Activated CD4-positive, alpha-beta T cell treated with anti-CD3 and anti-CD28 coated beads for 36 hours (primary cell): ENCODE data around the gene COQ3. TPM values are rescaled to one million over a fixed set of nuclear protein-coding genes. Genes with fewer than 3 reads are reported as not detected.
"Not testable (repeated sequence)": the region's sequence is repeated elsewhere in the genome, so short reads cannot be mapped to it uniquely, and the experiment has no call there.

Source experiments
- ATAC-seq: fragments of 200-7000 bp; cut with Tn5 transposase; one replicate; pipeline ENCODE4 v1.10.0; 2021; ENCODE audit warnings: mild to moderate bottlenecking, moderate library complexity
- CTCF ChIA-PET: fragments of 350-600 bp; sonication (Branson Sonifier 250); formaldehyde crosslinking; loops from one replicate; lab custom pipeline; 2021; ENCODE audit warnings: antibody characterized with exemption; lab: Charles Lee
- POLR2A ChIA-PET: fragments of 350-600 bp; sonication (Branson Sonifier 250); formaldehyde crosslinking; loops from one replicate; lab custom pipeline; 2021; ENCODE audit warnings: antibody characterized with exemption, inconsistent platforms; lab: Charles Lee
- DNase-seq: peaks from one replicate; pipeline ENCODE4 v3.0.0-alpha.2; 2020
- H3K27ac Mint-ChIP-seq: one replicate; pipeline ENCODE4 v1.8.0; 2021; ENCODE audit warnings: mixed read lengths
- H3K27me3 Mint-ChIP-seq: one replicate; pipeline ENCODE4 v1.8.0; 2021; ENCODE audit warnings: mixed read lengths
- H3K36me3 Mint-ChIP-seq: one replicate; pipeline ENCODE4 v1.8.0; 2021; ENCODE audit warnings: low read depth, mixed read lengths
- H3K4me1 Mint-ChIP-seq: one replicate; pipeline ENCODE4 v1.8.0; 2021; ENCODE audit warnings: mixed read lengths
- H3K4me3 Mint-ChIP-seq: one replicate; pipeline ENCODE4 v1.8.0; 2021; ENCODE audit warnings: mild to moderate bottlenecking, moderate library complexity, mixed read lengths
- H3K9me3 Mint-ChIP-seq: one replicate; pipeline ENCODE4 v1.8.0; 2021; ENCODE audit warnings: low read depth, mixed read lengths
- intact Hi-C, 2 experiments: fragments of 100-400 bp; cut with DNase I in 1 of 2; cut with micrococcal nuclease in 1 of 2; formaldehyde crosslinking; loops; one replicate each; pipeline versions ENCODE4 v1.14.2 to v1.15.1; 2022 to 2024; cut with DNase I, micrococcal nuclease
- total RNA-seq, 2 experiments: library from RNA; stranded (reverse); gene quantifications; one replicate each; pipeline ENCODE4 v1.2.3, GENCODE V29; 2021

COQ3 gene
- total RNA-seq, 2 experiments from 2014 or later, result 13.5 to 23.4 TPM

DNA sequence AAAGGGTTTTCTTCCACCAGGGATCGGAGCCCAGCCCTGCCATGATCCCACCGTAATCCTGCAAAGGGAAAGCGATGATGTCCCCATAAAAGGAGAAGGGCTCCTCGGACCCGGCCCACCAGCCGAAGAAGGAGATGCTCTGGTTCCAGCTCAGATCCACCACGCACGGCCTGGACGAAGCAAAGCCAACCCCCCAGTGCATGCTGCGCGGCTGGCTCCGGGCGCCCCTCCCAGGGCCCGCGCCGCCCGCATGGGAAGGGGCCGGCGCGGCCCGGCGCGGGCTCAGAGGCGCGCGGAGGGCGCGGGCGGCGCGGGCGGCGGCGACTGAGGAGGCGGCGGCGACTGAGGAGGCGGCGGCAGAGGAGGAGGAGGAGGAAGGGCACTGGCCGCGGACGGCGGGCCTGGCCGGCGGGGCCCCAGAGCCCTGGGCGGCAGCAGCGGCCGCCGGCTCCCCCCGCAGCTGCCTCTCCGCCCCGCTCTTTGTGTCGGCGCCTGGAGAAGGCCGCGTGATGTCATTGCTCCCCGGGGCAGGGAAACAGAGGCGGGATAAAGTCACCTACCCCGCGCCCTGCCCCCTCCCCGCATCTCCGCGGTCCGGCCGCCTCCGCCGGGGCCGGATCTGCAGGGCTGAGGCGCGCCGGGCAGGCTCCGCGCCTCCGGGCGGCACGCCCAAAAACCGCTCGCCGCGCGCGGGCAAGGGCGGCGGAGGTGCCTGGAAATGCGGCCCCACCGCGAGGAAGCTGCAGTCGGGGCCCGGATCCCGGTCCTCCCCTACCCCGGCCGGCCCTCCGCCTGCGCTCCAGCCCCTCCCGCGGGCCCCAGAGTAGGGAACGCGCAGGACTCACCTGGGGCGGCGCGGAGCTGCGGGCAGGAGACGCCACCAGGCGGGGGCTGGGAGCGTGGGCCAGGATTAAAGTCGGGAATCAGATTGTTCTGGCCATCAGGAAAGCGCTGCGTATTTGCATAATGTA lies 44.5 kb downstream of the COQ3 start, which contains the start of gene FAXC:
Gene FAXC (minus strand): TSS at position 504 of the 971 bp plus-strand sequence. CDS start 302 bp downstream, at position 202.
- DNase-seq, result peak; percentile 23
- Mint-ChIP-seq H3K4me1 (peaks cover 2% of the 10 kb centered on the region), H3K27ac (no peak within 1 kb of the TSS), H3K36me3 (no peaks in the 10 kb centered on the region), H3K9me3 (no peaks in the 10 kb centered on the region), H3K4me3 (peak within 1 kb of the TSS; percentile 26), H3K27me3 (peaks cover 53% of the 10 kb centered on the region)
- ChIA-PET POLR2A (no interaction called here), CTCF (interaction anchor here (0.7 to 1.8 kb wide), 2 partner anchors 19 to 44 kb away, joined by 4 to 10 read pairs; no protein-coding TSS in a partner anchor)
- intact Hi-C loops, result no loop called here
- ATAC-seq, result peak; percentile 40

DNA sequence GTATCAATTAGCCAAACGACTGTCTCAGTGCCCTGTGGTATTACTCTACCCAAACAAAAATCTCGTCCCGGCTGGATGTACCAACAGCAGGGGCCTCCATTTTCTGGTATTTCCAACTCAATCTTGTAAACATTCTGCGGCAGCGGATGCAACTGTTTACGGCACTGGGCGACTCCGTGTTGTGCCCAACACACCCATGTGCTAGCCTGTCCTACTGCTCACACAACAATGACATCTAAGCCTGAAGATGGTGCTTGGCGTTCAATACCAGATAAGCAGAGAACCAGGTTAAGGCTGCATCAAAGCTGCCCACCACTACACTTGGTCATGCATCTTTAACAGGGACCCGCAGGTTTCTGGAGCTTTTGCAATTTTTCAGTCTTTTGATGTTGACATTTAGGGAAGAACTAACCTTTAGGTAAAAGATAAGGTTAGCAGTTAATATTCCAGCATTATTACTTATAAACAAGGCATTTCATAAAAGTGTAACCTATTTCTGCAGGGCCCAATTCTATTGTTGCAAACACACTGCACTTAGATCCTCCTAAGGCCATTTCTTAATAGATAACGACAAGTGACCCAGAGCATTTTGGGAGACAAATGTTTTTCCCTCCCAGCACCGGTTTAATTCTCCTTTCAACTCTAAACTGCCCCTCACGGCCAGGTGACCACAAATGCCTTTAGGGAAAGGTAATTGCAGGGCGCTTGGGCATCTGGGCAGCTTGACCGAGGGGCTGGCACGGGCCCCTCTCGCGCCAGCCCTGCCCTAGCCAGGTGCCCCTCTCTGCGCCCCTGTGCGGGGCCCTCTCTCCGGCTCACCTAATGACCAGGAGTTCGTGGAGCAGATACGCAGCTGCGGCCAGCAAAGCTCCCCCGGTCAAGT lies 45.5 kb downstream of the COQ3 start:
- ChIA-PET CTCF (interaction anchor here (1.8 kb wide), 1 partner anchor 18 kb away, joined by 10 read pairs; no protein-coding TSS in a partner anchor), POLR2A (no interaction called here)

DNA sequence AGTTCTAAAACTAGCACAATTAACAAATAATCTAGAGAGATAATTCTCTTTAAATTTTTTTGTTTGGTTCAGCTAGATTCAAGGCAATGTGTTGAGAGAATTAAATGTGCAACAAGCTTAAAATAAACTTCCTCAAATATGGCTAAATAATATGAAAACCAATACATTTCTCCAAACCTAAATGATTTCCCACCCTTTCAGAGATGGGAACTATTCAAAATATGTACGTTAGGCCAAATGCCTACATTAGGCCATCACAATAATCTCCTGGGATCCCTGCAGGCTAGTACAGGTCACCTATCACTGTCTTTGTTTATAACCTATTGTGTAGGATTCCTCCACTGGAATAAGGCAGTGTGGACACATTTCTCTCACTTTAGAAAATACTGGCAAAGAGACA lies 46.2 kb downstream of the COQ3 start:
- CTCF ChIA-PET, result interaction anchor here (0.6 to 1.8 kb wide), 6 partner anchors 10 to 126 kb away, joined by 3 to 10 read pairs (median 4); no protein-coding TSS in a partner anchor
- Mint-ChIP-seq H3K27me3 (peaks cover 48% of the 10 kb centered on the region), H3K4me3 (no peak overlapping the region), H3K9me3 (no peaks in the 10 kb centered on the region), H3K36me3 (no peaks in the 10 kb centered on the region), H3K27ac (no peak overlapping the region), H3K4me1 (peaks cover 5% of the 10 kb centered on the region)
- ATAC-seq (no peak), DNase-seq (no peak)
- intact Hi-C loops, result no loop called here
- POLR2A ChIA-PET, result interaction anchor here (0.7 kb wide), 1 partner anchor 17 kb away, joined by 8 read pairs; no protein-coding TSS in a partner anchor

More for the DNA sequence above, 45.5 kb downstream of the COQ3 start:
- H3K9me3 Mint-ChIP-seq, result no peaks in the 10 kb centered on the region
- intact Hi-C loops, result no loop called here
- H3K36me3 Mint-ChIP-seq, result no peaks in the 10 kb centered on the region
- peaks cover 55% of the 10 kb centered on the region for H3K27me3 Mint-ChIP-seq
- peak overlapping the region; percentile 26 for H3K4me3 Mint-ChIP-seq
- H3K27ac Mint-ChIP-seq, result no peak overlapping the region
- H3K4me1 Mint-ChIP-seq, result peaks cover 5% of the 10 kb centered on the region
- DNase-seq (no peak), ATAC-seq (no peak)

DNA sequence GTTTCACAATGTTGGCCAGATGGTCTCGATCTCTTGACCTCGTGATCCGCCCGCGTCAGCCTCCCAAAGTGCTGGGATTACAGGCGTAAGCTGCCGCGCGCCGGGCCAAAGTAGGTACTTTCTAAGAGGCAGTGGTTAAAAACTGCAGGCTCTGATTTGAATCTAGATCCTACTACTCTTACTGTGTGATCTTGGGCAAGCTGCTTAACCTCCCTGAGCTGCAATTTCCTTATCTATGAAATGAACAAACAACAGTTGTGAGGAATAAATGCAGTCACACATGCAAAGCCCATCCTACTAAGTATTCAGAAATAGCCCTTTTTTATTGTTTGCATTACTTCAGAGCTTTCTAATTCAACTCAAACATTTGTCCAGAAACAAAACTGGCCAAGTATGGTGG lies 47.4 kb downstream of the COQ3 start:
- Mint-ChIP-seq H3K27ac (no peak overlapping the region), H3K4me3 (no peak overlapping the region), H3K27me3 (peaks cover 49% of the 10 kb centered on the region), H3K9me3 (no peaks in the 10 kb centered on the region), H3K36me3 (no peaks in the 10 kb centered on the region), H3K4me1 (peaks cover 5% of the 10 kb centered on the region)
- DNase-seq, result no peak
- intact Hi-C loops, result no loop called here
- CTCF ChIA-PET, result interaction anchor here (0.6 to 1.3 kb wide), 2 partner anchors 9 to 160 kb away, joined by 4 to 5 read pairs; no protein-coding TSS in a partner anchor
- POLR2A ChIA-PET, result interaction anchor here (0.6 kb wide), 1 partner anchor 19 kb away, joined by 6 read pairs; no protein-coding TSS in a partner anchor
- ATAC-seq, result no peak

DNA sequence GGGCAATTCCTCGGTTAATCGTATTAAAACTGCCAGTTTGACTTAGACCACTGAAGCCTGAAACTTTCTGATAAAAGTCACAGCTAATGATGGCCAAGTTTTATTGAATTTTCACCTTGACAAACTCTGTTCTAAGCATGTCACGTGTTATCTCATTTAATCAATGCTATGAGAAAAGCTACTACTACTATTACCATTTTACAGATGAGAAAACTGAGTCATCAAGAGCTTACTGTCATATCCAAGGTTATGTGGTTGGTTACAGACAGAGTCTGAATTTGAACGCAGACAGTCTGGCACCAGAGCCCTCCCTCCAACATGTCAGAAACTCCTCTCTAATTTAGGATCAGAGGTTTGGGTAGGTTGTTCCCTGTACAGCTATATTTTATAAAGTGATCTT lies 48.8 kb downstream of the COQ3 start:
- H3K9me3 Mint-ChIP-seq, result no peaks in the 10 kb centered on the region
- H3K27ac Mint-ChIP-seq, result no peak overlapping the region
- H3K4me3 Mint-ChIP-seq, result no peak overlapping the region
- ATAC-seq (peak; percentile 40), DNase-seq (no peak)
- CTCF ChIA-PET, result interaction anchor here (0.8 to 1.3 kb wide), 3 partner anchors 8 to 81 kb away, joined by 4 to 6 read pairs (median 4); no protein-coding TSS in a partner anchor
- H3K27me3 Mint-ChIP-seq, result peaks cover 37% of the 10 kb centered on the region
- no peaks in the 10 kb centered on the region for H3K36me3 Mint-ChIP-seq
- intact Hi-C loops, result no loop called here
- POLR2A ChIA-PET, result no interaction called here
- peaks cover 4% of the 10 kb centered on the region for H3K4me1 Mint-ChIP-seq

DNA sequence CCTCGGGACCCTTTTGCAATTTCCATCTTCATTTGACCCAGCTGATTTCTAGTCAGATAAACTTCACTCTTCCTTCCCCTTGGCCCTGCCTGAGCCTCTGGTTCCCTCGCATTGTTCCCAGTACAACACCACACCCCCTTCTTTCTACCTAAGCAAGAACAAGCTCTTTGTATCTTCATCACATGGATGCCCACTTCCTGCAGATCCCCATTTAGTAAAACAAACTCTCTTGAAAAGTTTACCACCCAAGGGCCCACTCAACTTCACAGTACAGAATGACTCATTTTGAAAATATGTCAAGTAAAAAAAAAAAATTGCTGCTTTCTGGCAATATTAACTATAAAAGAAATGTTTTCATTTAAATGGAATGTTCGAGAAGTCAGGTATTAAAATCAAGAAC lies 49.7 kb downstream of the COQ3 start:
- ChIA-PET POLR2A (interaction anchor here (0.6 kb wide), 1 partner anchor 51 kb away, joined by 3 read pairs; no protein-coding TSS in a partner anchor), CTCF (interaction anchor here (0.6 to 0.7 kb wide), 2 partner anchors 30 to 57 kb away, joined by 3 read pairs; no protein-coding TSS in a partner anchor)
- ATAC-seq (no peak), DNase-seq (no peak)
- intact Hi-C loops, result no loop called here
- H3K27ac Mint-ChIP-seq, result no peak overlapping the region
- H3K27me3 Mint-ChIP-seq, result peaks cover 38% of the 10 kb centered on the region
- no peaks in the 10 kb centered on the region for H3K36me3 Mint-ChIP-seq
- H3K4me1 Mint-ChIP-seq, result peaks cover 3% of the 10 kb centered on the region
- no peaks in the 10 kb centered on the region for H3K9me3 Mint-ChIP-seq
- no peak overlapping the region for H3K4me3 Mint-ChIP-seq

- no peak for DNase-seq
- H3K27ac Mint-ChIP-seq, result no peak overlapping the region
- CTCF ChIA-PET, result interaction anchor here (0.9 to 1.7 kb wide), 2 partner anchors 11 to 29 kb away, joined by 3 to 11 read pairs; no protein-coding TSS in a partner anchor
- H3K27me3 Mint-ChIP-seq, result peaks cover 30% of the 10 kb centered on the region
- ATAC-seq, result no peak
- POLR2A ChIA-PET, result no interaction called here
- H3K4me3 Mint-ChIP-seq, result no peak overlapping the region
- H3K4me1 Mint-ChIP-seq, result peaks cover 3% of the 10 kb centered on the region
- no peaks in the 10 kb centered on the region for H3K36me3 Mint-ChIP-seq
- no peaks in the 10 kb centered on the region for H3K9me3 Mint-ChIP-seq
- intact Hi-C loops, result no loop called here
These were observed 52.0 kb downstream of the COQ3 start for GRCh38 chr6:99341862-99342455.

DNA sequence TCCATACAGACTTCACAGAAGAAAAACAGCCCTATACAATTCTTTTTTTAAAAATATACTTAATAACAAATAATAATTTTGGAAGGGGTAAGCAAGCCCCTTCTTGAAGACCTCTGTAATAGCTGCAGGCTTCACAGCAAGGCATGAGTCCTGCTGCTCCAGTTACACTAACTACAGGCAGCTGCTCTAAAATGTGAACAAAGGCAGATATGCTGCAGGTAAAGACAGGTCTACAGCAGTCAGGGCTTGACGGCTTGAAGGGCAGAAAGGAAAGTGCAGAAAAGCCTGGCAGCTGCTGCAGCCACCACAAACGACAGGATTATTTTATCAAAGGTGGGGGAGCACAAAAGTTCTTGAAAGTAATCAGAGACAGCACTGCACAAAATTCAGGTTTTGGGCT lies 55.8 kb downstream of the COQ3 start:
- CTCF ChIA-PET, result interaction anchor here (1.4 to 1.8 kb wide), 2 partner anchors 8 to 9 kb away, joined by 5 to 6 read pairs; no protein-coding TSS in a partner anchor
- no peaks in the 10 kb centered on the region for H3K36me3 Mint-ChIP-seq
- H3K9me3 Mint-ChIP-seq, result no peaks in the 10 kb centered on the region
- intact Hi-C loops, result no loop called here
- ATAC-seq (no peak), DNase-seq (no peak)
- no peaks in the 10 kb centered on the region for H3K4me1 Mint-ChIP-seq
- peaks cover 19% of the 10 kb centered on the region for H3K27me3 Mint-ChIP-seq
- POLR2A ChIA-PET, result no interaction called here
- no peak overlapping the region for H3K27ac Mint-ChIP-seq
- H3K4me3 Mint-ChIP-seq, result no peak overlapping the region

- H3K27ac Mint-ChIP-seq, intact Hi-C loops, H3K9me3 Mint-ChIP-seq, H3K36me3 Mint-ChIP-seq, H3K4me3 Mint-ChIP-seq, POLR2A ChIA-PET, DNase-seq, ATAC-seq, H3K4me1 Mint-ChIP-seq: not testable (repeated sequence)
- CTCF ChIA-PET, result interaction anchor here (1.0 to 1.1 kb wide), 2 partner anchors 11 to 58 kb away, joined by 3 to 4 read pairs; no protein-coding TSS in a partner anchor
- peaks cover 16% of the 10 kb centered on the region for H3K27me3 Mint-ChIP-seq
These were observed 58.7 kb downstream of the COQ3 start for GRCh38 chr6:99335298-99335697.

DNA sequence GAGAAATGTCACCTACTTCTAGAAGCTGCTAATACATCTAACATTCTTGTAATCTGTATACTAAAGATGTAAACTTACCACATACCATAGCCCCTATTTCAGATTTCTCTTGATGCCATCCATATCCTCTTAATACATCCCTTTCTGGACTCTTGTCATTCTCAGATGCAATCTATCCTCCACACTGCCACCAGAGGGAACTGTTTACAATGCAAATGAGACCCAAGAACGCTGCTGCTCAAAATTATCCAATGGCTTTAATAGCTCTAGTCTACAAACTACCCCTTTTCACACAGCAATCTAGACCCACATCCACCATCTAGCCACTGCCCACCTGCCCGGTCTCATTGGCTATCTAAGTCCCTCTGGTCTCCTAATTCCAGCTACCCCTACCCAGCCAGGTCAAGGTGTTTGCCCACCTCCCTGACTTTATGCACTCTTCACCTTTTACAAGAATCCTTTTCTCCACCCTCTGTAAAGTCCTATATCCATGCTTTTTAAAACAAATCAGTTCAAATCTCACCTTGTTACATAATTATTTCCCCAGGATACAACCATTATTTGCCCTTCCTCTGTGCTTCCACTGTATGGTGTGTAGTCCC lies 59.4 kb downstream of the COQ3 start:
- peaks cover 15% of the 10 kb centered on the region for H3K27me3 Mint-ChIP-seq
- no peaks in the 10 kb centered on the region for H3K36me3 Mint-ChIP-seq
- no peak overlapping the region for H3K27ac Mint-ChIP-seq
- peak; percentile 36 for DNase-seq
- no peak overlapping the region for H3K4me3 Mint-ChIP-seq
- H3K4me1 Mint-ChIP-seq, result peaks cover 3% of the 10 kb centered on the region
- peak; percentile 56 for ATAC-seq
- POLR2A ChIA-PET, result no interaction called here
- H3K9me3 Mint-ChIP-seq, result no peaks in the 10 kb centered on the region
- intact Hi-C loops, result loop anchor here (1.0 to 5.0 kb wide), 3 partner anchors 58 to 413 kb away; partner anchors contain the start of genes COQ3 (in 1 of the 2) and PNISR (in 1 of the 2)
- CTCF ChIA-PET, result interaction anchor here (0.6 to 1.1 kb wide), 10 partner anchors 9 to 411 kb away, joined by 3 to 4 read pairs (median 3); no protein-coding TSS in a partner anchor
